H9 (cell line): ENCODE data around the gene RNASE7. TPM values are rescaled to one million over a fixed set of nuclear protein-coding genes. Genes with fewer than 3 reads are reported as not detected.

Experiments used
- DNase-seq: peaks from one replicate; pipeline ENCODE4 v3.0.0-alpha.2; 2017
- H2AFZ ChIP-seq: one replicate; pipeline ENCODE4 v1.6.1; 2013; ENCODE audit warnings: mild to moderate bottlenecking, low read length, control low read depth, moderate library complexity
- H2AK5ac ChIP-seq: 2 replicates; pipeline ENCODE4 v1.6.1; 2013; ENCODE audit warnings: low read length, control low read depth, mixed read lengths; ENCODE audit not compliant: insufficient read length
- H2BK120ac ChIP-seq: one replicate; pipeline ENCODE4 v1.6.1; 2013; ENCODE audit warnings: low read depth, mild to moderate bottlenecking, low read length, control low read depth, inconsistent platforms; ENCODE audit not compliant: poor library complexity, severe bottlenecking
- H2BK12ac ChIP-seq: 2 replicates; pipeline ENCODE4 v1.6.1; 2013; ENCODE audit warnings: low read length, control low read depth, mixed read lengths, low read depth; ENCODE audit not compliant: insufficient read length
- H2BK15ac ChIP-seq: 2 replicates; pipeline ENCODE4 v1.6.1; 2013; ENCODE audit warnings: low read depth, low read length, control low read depth
- H2BK20ac ChIP-seq: one replicate; pipeline ENCODE4 v1.6.1; 2013; ENCODE audit warnings: low read depth, mild to moderate bottlenecking, low read length, control low read depth, inconsistent platforms; ENCODE audit not compliant: poor library complexity, severe bottlenecking
- H2BK5ac ChIP-seq: 2 replicates; pipeline ENCODE4 v1.6.1; 2013; ENCODE audit warnings: low read length, control low read depth, mixed read lengths; ENCODE audit not compliant: insufficient read length
- H3K14ac ChIP-seq: 2 replicates; pipeline ENCODE4 v1.6.1; 2013; ENCODE audit warnings: low read length, control low read depth; ENCODE audit not compliant: insufficient read depth
- H3K18ac ChIP-seq: 2 replicates; pipeline ENCODE4 v1.6.1; 2013; ENCODE audit warnings: low read depth, mild to moderate bottlenecking, mixed read lengths, low read length, control low read depth; ENCODE audit not compliant: insufficient read length
- H3K23ac ChIP-seq: 2 replicates; pipeline ENCODE4 v1.6.1; 2013; ENCODE audit warnings: low read length, control low read depth, mixed read lengths, low read depth; ENCODE audit not compliant: insufficient read length
- H3K23me2 ChIP-seq: 2 replicates; pipeline ENCODE4 v1.6.1; 2013; ENCODE audit warnings: low read depth, mild to moderate bottlenecking, mixed read lengths, low read length, control low read depth; ENCODE audit not compliant: insufficient read length, poor library complexity, severe bottlenecking
- H3K27ac ChIP-seq: 2 replicates; pipeline ENCODE4 v1.5.1; 2013; ENCODE audit warnings: low read length, control low read depth, mixed read lengths, low read depth; ENCODE audit not compliant: insufficient read length
- H3K27me3 ChIP-seq: 2 replicates; pipeline ENCODE4 v1.6.1; 2013; ENCODE audit warnings: low read length, control low read depth, inconsistent platforms; ENCODE audit not compliant: insufficient read depth
- H3K4ac ChIP-seq: 2 replicates; pipeline ENCODE4 v1.6.1; 2013; ENCODE audit warnings: low read depth, mild to moderate bottlenecking, control low read depth, inconsistent platforms, low read length, moderate library complexity
- H3K4me1 ChIP-seq: 2 replicates; pipeline ENCODE4 v1.6.1; 2013; ENCODE audit warnings: low read length, control low read depth, inconsistent platforms; ENCODE audit not compliant: insufficient read depth
- H3K4me2 ChIP-seq: 2 replicates; pipeline ENCODE4 v1.6.1; 2013; ENCODE audit warnings: low read length, control low read depth, mixed read lengths; ENCODE audit not compliant: insufficient read length, insufficient read depth
- H3K56ac ChIP-seq: 2 replicates; pipeline ENCODE4 v1.6.1; 2013; ENCODE audit warnings: low read depth, mild to moderate bottlenecking, mixed read lengths, low read length, control low read depth; ENCODE audit not compliant: insufficient read length
- H3K79me1 ChIP-seq: 2 replicates; pipeline ENCODE4 v1.6.1; 2013; ENCODE audit warnings: low read depth, mild to moderate bottlenecking, moderate library complexity, low read length, control low read depth, inconsistent platforms; ENCODE audit not compliant: insufficient read depth, poor library complexity, severe bottlenecking
- H3K79me2 ChIP-seq: 2 replicates; pipeline ENCODE4 v1.6.1; 2013; ENCODE audit warnings: low read length, control low read depth, inconsistent platforms; ENCODE audit not compliant: insufficient read depth
- H3K9ac ChIP-seq: 2 replicates; pipeline ENCODE4 v1.6.1; 2013; ENCODE audit warnings: low read length, control low read depth, mixed read lengths; ENCODE audit not compliant: insufficient read length; ENCODE audit errors: extremely low read depth
- H3K9me3 ChIP-seq: one replicate; pipeline ENCODE4 v1.6.1; 2013; ENCODE audit warnings: low read depth, low read length, inconsistent platforms; ENCODE audit not compliant: control insufficient read depth
- H3T11ph ChIP-seq: one replicate; pipeline ENCODE4 v1.6.1; 2013; ENCODE audit warnings: mild to moderate bottlenecking, low read length, control low read depth, inconsistent platforms
- H4K20me1 ChIP-seq: one replicate; pipeline ENCODE4 v1.6.1; 2013; ENCODE audit not compliant: control insufficient read depth, insufficient read length, insufficient read depth
- H4K5ac ChIP-seq: 2 replicates; pipeline ENCODE4 v1.6.1; 2013; ENCODE audit warnings: low read depth, mild to moderate bottlenecking, mixed read lengths, low read length, control low read depth; ENCODE audit not compliant: insufficient read length
- H4K8ac ChIP-seq: replicated peaks from 2 replicates; pipeline ENCODE4 v1.6.1; 2013; ENCODE audit warnings: low read length, control low read depth, mixed read lengths, low read depth; ENCODE audit not compliant: insufficient read length
- H4K91ac ChIP-seq: 2 replicates; pipeline ENCODE4 v1.6.1; 2013; ENCODE audit warnings: low read depth, mild to moderate bottlenecking, moderate library complexity, mixed read lengths, low read length, control low read depth; ENCODE audit not compliant: insufficient read length
- H3K27ac Mint-ChIP-seq, 3 experiments: 2 replicates in 2 of 3; 3 replicates in 1 of 3; pipeline ENCODE4 v1.8.0; 2020 to 2021; ENCODE audit warnings: mixed read lengths in 3 of 3, mild to moderate bottlenecking in 1 of 3, moderate library complexity in 1 of 3
- H3K27me3 Mint-ChIP-seq: 2 replicates; pipeline ENCODE4 v1.8.0; 2021; ENCODE audit warnings: low read depth, mild to moderate bottlenecking, moderate library complexity, mixed read lengths
- H3K36me3 Mint-ChIP-seq, 3 experiments: 2 replicates in 2 of 3; 3 replicates in 1 of 3; pipeline ENCODE4 v1.8.0; 2020 to 2021; ENCODE audit warnings: low read depth in 3 of 3, mixed read lengths in 3 of 3; ENCODE audit not compliant: insufficient read depth in 1 of 3
- H3K4me1 Mint-ChIP-seq, 2 experiments: 2 replicates each; pipeline ENCODE4 v1.8.0; 2020; ENCODE audit warnings: mixed read lengths in 2 of 2
- H3K4me3 Mint-ChIP-seq, 2 experiments: 2 replicates in 1 of 2; 3 replicates in 1 of 2; pipeline ENCODE4 v1.8.0; 2020 to 2021; ENCODE audit warnings: mild to moderate bottlenecking in 2 of 2, mixed read lengths in 2 of 2, moderate library complexity in 1 of 2
- H3K9me3 Mint-ChIP-seq, 2 experiments: 2 replicates in 1 of 2; 3 replicates in 1 of 2; pipeline ENCODE4 v1.8.0; 2020; ENCODE audit warnings: mild to moderate bottlenecking in 2 of 2, mixed read lengths in 2 of 2, moderate library complexity in 1 of 2
- WGBS: extraction: QIAGEN DNeasy Blood & Tissue Kit; methylation state at CpG from one replicate; pipeline ENCODE4 v1.1.7; 2013; ENCODE audit warnings: missing lambda C conversion rate, low lambda C conversion rate, mixed read lengths; ENCODE audit not compliant: insufficient read length; ENCODE audit errors: extremely low coverage; 5-methylcytosine and 5-hydroxymethylcytosine counted together
- total RNA-seq: library from RNA; stranded (reverse); gene quantifications from 2 replicates; pipeline ENCODE4 v1.2.1, GENCODE V29; 2021
- TF ChIP-seq, protein P1 (sequence below): fragments of 200-600 bp; sonication (generic); conservative IDR thresholded peaks from 3 replicates; pipeline ENCODE4 v1.8.0; 2021; ENCODE audit warnings: antibody characterized with exemption, mild to moderate bottlenecking

RNASE7 gene
- total RNA-seq, 1 experiment from 2014 or later = not detected

DNA sequence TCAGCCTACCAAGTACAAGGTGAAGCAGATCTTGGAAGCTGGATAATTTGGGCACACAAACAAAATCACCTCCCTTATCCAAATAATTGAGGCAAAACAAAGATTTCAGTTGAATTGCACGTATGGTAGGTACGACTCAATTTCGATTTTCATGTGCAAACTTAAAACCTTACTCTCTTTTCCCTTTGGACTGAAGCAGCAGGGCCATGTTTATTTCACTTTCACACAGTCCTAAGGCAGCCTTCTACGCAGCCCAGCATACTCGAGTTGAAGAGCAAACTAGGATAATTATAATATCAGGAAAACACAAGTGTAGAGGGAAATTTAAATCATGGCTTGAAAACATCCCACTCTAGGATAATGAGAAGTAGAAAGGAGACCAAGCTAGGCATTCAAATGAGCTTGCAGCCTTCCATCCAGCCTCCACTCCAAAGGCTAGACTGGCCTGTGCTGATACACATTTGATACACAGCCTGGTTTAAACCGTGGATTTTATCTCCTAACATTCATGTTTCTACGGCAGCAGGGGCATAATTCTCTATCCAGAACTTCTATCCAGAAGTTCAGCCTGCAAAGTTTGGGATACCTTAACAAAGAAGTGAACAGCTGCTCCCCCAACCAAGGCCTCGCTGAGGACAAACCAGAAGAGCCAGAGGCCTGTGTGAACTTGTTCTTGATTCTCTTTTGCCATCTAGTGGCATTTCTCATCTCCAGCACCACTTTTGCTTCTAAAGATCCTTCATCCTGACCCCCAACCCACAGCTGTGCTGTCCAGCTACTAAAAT lies 2.4 kb upstream of the RNASE7 start:
- peak overlapping the region; percentile 72 for H2AFZ ChIP-seq
- no peaks in the 10 kb centered on the region for H3K79me1 ChIP-seq
- no CpG with 5 or more reads among the region's 8 CpGs for WGBS
- H3K27me3 Mint-ChIP-seq = peaks cover 36% of the 10 kb centered on the region
- H3K27ac Mint-ChIP-seq = no peak overlapping the region
- peaks cover 5% of the 10 kb centered on the region for H3K4me1 ChIP-seq
- H3K27ac ChIP-seq = no peak overlapping the region
- no peaks in the 10 kb centered on the region for H4K20me1 ChIP-seq
- no peak overlapping the region for H3K14ac ChIP-seq
- TF ChIP-seq, protein P1, sequence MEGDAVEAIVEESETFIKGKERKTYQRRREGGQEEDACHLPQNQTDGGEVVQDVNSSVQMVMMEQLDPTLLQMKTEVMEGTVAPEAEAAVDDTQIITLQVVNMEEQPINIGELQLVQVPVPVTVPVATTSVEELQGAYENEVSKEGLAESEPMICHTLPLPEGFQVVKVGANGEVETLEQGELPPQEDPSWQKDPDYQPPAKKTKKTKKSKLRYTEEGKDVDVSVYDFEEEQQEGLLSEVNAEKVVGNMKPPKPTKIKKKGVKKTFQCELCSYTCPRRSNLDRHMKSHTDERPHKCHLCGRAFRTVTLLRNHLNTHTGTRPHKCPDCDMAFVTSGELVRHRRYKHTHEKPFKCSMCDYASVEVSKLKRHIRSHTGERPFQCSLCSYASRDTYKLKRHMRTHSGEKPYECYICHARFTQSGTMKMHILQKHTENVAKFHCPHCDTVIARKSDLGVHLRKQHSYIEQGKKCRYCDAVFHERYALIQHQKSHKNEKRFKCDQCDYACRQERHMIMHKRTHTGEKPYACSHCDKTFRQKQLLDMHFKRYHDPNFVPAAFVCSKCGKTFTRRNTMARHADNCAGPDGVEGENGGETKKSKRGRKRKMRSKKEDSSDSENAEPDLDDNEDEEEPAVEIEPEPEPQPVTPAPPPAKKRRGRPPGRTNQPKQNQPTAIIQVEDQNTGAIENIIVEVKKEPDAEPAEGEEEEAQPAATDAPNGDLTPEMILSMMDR = peak; percentile 78
- no peak overlapping the region for H3K4ac ChIP-seq
- no peak overlapping the region for H3K56ac ChIP-seq
- no peaks in the 10 kb centered on the region for H3K9me3 ChIP-seq
- H2BK15ac ChIP-seq = no peak overlapping the region
- H3K18ac ChIP-seq = no peak overlapping the region
- no peak overlapping the region for H3K4me2 ChIP-seq
- H4K5ac ChIP-seq = no peak overlapping the region
- no peak overlapping the region for H2BK5ac ChIP-seq
- no peak overlapping the region for H4K8ac ChIP-seq
- no peaks in the 10 kb centered on the region for H3K23me2 ChIP-seq
- H2AK5ac ChIP-seq = no peak overlapping the region
- H3K9me3 Mint-ChIP-seq = no peaks in the 10 kb centered on the region
- H3K27me3 ChIP-seq = no peaks in the 10 kb centered on the region
- H2BK120ac ChIP-seq = no peak overlapping the region
- H3K36me3 Mint-ChIP-seq = no peaks in the 10 kb centered on the region
- no peak overlapping the region for H2BK12ac ChIP-seq
- H3K4me3 Mint-ChIP-seq = peak overlapping the region in 1 of 2 experiments; percentile 4; a peak in 1 of 5 replicates
- H3K79me2 ChIP-seq = no peaks in the 10 kb centered on the region
- DNase-seq = peak; percentile 61
- no peak overlapping the region for H3K23ac ChIP-seq
- H3T11ph ChIP-seq = no peak overlapping the region
- H3K4me1 Mint-ChIP-seq = peaks cover 24 to 26% of the 10 kb centered on the region in 2 experiments
- no peak overlapping the region for H3K9ac ChIP-seq
- no peak overlapping the region for H2BK20ac ChIP-seq
- H4K91ac ChIP-seq = no peak overlapping the region
